Bronchial epithelial cell (primary cell): Measurements from ENCODE around the gene IFT88. TPM values are rescaled to one million over a fixed set of nuclear protein-coding genes. Genes with fewer than 3 reads are reported as not detected.

ENCODE experiments used
- DNase-seq: peaks from one replicate; pipeline ENCODE4 v3.0.0-alpha.2; 2010; ENCODE audit warnings: low read depth
- FAIRE-seq: peaks from 2 replicates; lab custom pipeline; 2011; peaks lifted over from hg19 to GRCh38; lab: Jason Lieb, UNC
- H3K27me3 ChIP-seq: 2 replicates; pipeline ENCODE4 v1.5.1; 2011; ENCODE audit warnings: low read length; ENCODE audit not compliant: control insufficient read depth, insufficient read depth
- H3K36me3 ChIP-seq: 2 replicates; pipeline ENCODE4 v1.5.1; 2011; ENCODE audit warnings: low read length; ENCODE audit not compliant: control insufficient read depth, insufficient read depth
- H3K4me3 ChIP-seq: 2 replicates; pipeline ENCODE4 v1.5.1; 2011; ENCODE audit warnings: mild to moderate bottlenecking, low read depth, low read length, control low read depth
- total RNA-seq: library from RNA; depleted of rRNA; stranded (reverse); fragments of >200 nt; gene quantifications from 2 replicates; pipeline ENCODE4 v1.2.1, GENCODE V29; 2014
- TF ChIP-seq, protein P1 (sequence below): IDR thresholded peaks from 2 replicates; pipeline ENCODE4 v1.5.1; 2011; ENCODE audit warnings: mild to moderate bottlenecking, moderate library complexity, low read length, control low read depth, inconsistent platforms; ENCODE audit not compliant: insufficient read depth, severe bottlenecking

IFT88 gene
- 4.5 and 6.3 TPM in 2 replicates for total RNA-seq

- Histone ChIP-seq H3K36me3 (no peaks in the 10 kb centered on the region), H3K27me3 (no peaks in the 10 kb centered on the region), H3K4me3 (peak within 1 kb of the TSS; percentile 74)
- DNase-seq (peak; percentile 60), FAIRE-seq (no peak)
- TF ChIP-seq, protein P1, sequence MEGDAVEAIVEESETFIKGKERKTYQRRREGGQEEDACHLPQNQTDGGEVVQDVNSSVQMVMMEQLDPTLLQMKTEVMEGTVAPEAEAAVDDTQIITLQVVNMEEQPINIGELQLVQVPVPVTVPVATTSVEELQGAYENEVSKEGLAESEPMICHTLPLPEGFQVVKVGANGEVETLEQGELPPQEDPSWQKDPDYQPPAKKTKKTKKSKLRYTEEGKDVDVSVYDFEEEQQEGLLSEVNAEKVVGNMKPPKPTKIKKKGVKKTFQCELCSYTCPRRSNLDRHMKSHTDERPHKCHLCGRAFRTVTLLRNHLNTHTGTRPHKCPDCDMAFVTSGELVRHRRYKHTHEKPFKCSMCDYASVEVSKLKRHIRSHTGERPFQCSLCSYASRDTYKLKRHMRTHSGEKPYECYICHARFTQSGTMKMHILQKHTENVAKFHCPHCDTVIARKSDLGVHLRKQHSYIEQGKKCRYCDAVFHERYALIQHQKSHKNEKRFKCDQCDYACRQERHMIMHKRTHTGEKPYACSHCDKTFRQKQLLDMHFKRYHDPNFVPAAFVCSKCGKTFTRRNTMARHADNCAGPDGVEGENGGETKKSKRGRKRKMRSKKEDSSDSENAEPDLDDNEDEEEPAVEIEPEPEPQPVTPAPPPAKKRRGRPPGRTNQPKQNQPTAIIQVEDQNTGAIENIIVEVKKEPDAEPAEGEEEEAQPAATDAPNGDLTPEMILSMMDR: no peak
Observed at GRCh38 chr13:20566898-20567874, at the start of gene IFT88. Gene IFT88, plus strand, starts transcription at chr13:20567157. Its CDS starts 7,229 bp downstream, at chr13:20574386.

DNA sequence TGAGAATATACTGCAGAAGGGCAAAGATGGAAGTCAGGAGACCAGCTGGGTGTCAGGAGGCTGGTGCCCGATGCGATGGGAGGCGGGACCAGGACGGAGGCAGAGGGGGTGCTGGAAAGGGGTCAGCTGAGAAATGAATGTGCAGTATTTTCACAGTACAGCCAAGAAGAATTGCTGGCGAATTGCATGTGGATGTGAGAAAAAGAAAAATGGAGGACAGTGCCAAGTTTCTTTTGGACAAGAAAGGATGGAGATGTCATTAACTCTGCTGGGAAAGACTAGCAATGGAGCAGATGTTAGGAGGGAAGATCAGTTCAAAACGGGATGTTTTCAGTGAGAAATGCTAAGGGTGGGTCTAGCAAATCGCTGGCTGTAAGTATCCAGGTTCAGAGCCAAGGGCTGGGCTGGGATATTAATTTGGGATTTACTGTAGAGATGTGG lies 48.3 kb upstream of the IFT88 start:
- Histone ChIP-seq H3K27me3 (no peaks in the 10 kb centered on the region), H3K4me3 (no peak overlapping the region), H3K36me3 (no peaks in the 10 kb centered on the region)
- DNase-seq (no peak), FAIRE-seq (no peak)
- TF ChIP-seq, protein P1: no peak

DNA sequence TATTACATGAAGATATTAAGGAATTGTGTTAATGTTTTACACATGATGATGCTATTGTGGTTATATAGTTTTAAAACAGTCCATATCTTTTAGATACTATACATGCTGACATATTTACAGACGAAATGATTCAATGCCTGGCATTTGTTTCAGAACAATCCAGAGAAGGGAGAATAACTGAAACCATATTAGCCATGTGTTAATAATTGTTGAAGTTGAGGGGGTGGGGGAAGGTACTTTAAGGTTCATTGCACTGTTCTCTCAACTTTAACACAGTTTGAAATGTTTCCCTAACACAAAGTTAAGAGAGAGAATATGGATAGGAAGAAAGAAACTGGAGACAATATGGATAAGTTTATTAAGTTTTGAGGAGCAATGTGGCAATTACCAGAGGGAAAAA lies 47.1 kb upstream of the IFT88 start:
- no peak for FAIRE-seq
- H3K36me3 ChIP-seq: no peaks in the 10 kb centered on the region
- TF ChIP-seq, protein P1: no peak
- no peak for DNase-seq
- no peaks in the 10 kb centered on the region for H3K27me3 ChIP-seq
- H3K4me3 ChIP-seq: no peak overlapping the region

- Histone ChIP-seq H3K27me3 (no peaks in the 10 kb centered on the region), H3K4me3 (no peak overlapping the region), H3K36me3 (no peaks in the 10 kb centered on the region)
- DNase-seq (no peak), FAIRE-seq (no peak)
- TF ChIP-seq, protein P1: no peak
Observed at GRCh38 chr13:20521364-20522115, 45.4 kb upstream of the IFT88 start.

DNA sequence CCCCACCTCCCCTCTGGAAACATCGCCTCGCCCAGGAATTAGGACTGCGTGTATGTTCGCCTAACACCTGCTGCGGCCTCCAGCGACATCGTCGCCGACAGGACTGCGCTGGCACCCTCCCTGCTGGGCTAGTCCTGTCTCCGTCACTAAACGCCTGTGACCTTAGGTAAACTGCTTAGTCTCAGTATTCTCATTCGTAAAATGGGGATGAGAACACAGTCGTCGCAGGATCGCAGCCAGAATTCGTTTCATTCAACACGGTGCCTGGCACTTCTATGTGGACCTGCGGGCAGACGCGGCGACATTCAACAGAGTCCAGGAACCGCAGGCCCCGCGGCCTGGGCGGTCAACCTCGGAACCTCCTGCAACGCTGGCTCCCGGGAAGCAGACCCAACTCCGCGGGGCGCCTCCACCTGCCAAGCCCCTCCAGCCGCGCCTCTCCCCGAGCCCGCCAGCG lies 41.8 kb upstream of the IFT88 start:
- TF ChIP-seq, protein P1: no peak
- H3K36me3 ChIP-seq: no peaks in the 10 kb centered on the region
- FAIRE-seq (no peak), DNase-seq (peak; percentile 4)
- H3K4me3 ChIP-seq: peak overlapping the region; percentile 79
- H3K27me3 ChIP-seq: no peaks in the 10 kb centered on the region
